H7 (cell line): ENCODE data around the gene VTI1A. TPM values are rescaled to one million over a fixed set of nuclear protein-coding genes. Genes with fewer than 3 reads are reported as not detected.

Experiments
- DNase-seq: peaks from one replicate; pipeline ENCODE4 v3.0.0; 2012
- H3K27me3 ChIP-seq: 2 replicates; pipeline ENCODE4 v1.6.0; 2011; ENCODE audit warnings: mild to moderate bottlenecking, low read length; ENCODE audit not compliant: control insufficient read depth, insufficient read depth
- H3K36me3 ChIP-seq: replicated peaks from 2 replicates; pipeline ENCODE4 v1.5.1; 2011; ENCODE audit warnings: low read length; ENCODE audit not compliant: control insufficient read depth, insufficient read depth
- H3K4me3 ChIP-seq: 2 replicates; pipeline ENCODE4 v1.5.1; 2011; ENCODE audit warnings: low read depth, mild to moderate bottlenecking, control low read depth, low read length, moderate library complexity; ENCODE audit not compliant: insufficient read depth
- total RNA-seq: library from RNA; depleted of rRNA; stranded (reverse); fragments of >200 nt; shearing (Covaris generic); gene quantifications from 2 replicates; pipeline ENCODE4 v1.2.3, GENCODE V29; 2014

Gene VTI1A
- total RNA-seq, 1 experiment from 2014 or later, result 13.9 TPM

- H3K4me3 ChIP-seq, result no peak overlapping the region
- no peak for DNase-seq
- no peaks in the 10 kb centered on the region; the same call in 1 of the 2 replicates for H3K36me3 ChIP-seq
- no peaks in the 10 kb centered on the region for H3K27me3 ChIP-seq
Observed at GRCh38 chr10:112761256-112761655, 314.2 kb downstream of the VTI1A start.

DNA sequence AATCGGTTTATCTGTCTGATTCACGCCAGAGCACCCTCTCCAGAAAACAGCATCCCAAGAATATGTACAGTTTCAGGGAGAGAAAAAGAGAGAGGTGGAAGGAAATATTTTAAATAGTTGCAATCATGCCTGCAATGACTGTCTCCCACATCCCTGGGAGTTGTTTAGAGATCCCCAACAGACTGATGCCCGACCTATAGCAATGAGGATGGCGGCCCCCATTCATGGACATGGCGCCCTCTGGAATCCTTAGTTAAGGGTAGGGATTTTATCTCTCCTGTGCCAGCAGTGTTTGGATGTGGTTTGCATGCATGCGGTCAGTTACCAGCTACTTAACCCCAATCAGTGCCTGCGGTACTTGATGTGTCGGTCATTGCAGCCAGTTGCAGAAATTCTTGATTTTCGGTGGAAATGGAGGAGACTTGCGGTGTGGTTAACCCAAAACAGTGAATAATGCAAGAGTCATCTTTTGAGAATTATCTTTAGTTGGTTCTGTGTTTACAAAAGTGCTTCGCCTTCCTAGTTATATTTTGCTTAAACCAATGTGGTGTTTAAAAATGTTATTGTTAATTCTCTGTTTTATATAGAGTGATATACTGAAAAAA is 317.0 kb downstream of the VTI1A start:
- no peak for DNase-seq
- Histone ChIP-seq H3K4me3 (no peak overlapping the region), H3K27me3 (no peaks in the 10 kb centered on the region), H3K36me3 (no peaks in the 10 kb centered on the region; the same call in 1 of the 2 replicates)

GRCh38 chr10:112765717-112766235 is 318.8 kb downstream of the VTI1A start:
- DNase-seq, result no peak
- H3K36me3 ChIP-seq, result no peaks in the 10 kb centered on the region
- H3K4me3 ChIP-seq, result no peak overlapping the region
- no peaks in the 10 kb centered on the region for H3K27me3 ChIP-seq

- Histone ChIP-seq H3K27me3 (no peaks in the 10 kb centered on the region), H3K36me3 (no peaks in the 10 kb centered on the region), H3K4me3 (no peak overlapping the region)
- no peak for DNase-seq
Observed at GRCh38 chr10:112766636-112767035, 319.6 kb downstream of the VTI1A start.

GRCh38 chr10:112767156-112767555 is 320.1 kb downstream of the VTI1A start:
- Histone ChIP-seq H3K36me3 (no peaks in the 10 kb centered on the region), H3K4me3 (no peak overlapping the region), H3K27me3 (no peaks in the 10 kb centered on the region)
- DNase-seq, result no peak

DNA sequence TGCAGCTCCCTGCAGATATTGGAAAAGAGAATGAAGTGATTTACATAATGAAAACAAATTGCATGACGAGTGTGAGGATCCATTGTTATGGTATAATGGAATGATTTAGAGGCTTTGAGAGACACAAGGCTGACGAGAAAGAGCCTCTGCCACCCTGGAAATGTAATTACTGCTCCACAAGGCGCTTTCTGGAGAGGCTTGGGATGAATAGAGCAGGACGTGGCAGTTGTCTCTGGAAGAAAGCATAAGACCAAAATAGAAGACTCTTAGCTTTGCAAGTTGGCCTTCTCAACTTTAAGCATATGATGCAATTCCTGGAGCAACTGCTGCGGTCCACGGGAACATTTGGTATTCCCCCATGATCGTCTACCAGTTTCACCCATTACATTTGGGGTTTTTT is 321.1 kb downstream of the VTI1A start:
- DNase-seq, result no peak
- no peaks in the 10 kb centered on the region for H3K27me3 ChIP-seq
- no peaks in the 10 kb centered on the region for H3K36me3 ChIP-seq
- no peak overlapping the region for H3K4me3 ChIP-seq

DNA sequence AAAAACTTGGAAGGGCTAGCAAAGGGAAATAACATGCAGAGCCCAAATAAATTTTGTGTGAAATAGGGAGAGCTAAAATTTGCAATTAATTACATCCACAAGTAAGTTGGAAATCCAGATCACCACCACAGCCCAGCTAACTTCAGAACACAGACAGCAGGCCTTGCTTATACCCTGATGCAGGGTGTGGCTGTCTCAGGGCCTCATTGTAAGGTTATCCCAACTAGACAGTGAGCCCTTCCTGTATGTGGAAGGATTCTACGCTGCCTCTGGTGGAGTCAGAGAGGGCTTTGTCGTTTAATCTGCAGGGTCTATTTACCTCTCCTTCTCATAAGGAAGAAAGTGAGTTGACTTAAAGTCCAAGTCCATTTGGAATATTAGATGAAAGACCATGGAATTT is 322.1 kb downstream of the VTI1A start:
- Histone ChIP-seq H3K36me3 (no peaks in the 10 kb centered on the region), H3K27me3 (no peaks in the 10 kb centered on the region), H3K4me3 (no peak overlapping the region)
- no peak for DNase-seq

GRCh38 chr10:112769611-112770370 is 322.8 kb downstream of the VTI1A start:
- Histone ChIP-seq H3K27me3 (no peaks in the 10 kb centered on the region), H3K36me3 (no peaks in the 10 kb centered on the region), H3K4me3 (no peak overlapping the region)
- no peak for DNase-seq

- H3K27me3 ChIP-seq, result no peaks in the 10 kb centered on the region
- DNase-seq, result no peak
Observed at GRCh38 chr10:112771733-112772132, 324.7 kb downstream of the VTI1A start.

GRCh38 chr10:112773783-112774182 is 326.8 kb downstream of the VTI1A start:
- no peaks in the 10 kb centered on the region for H3K27me3 ChIP-seq
- no peak overlapping the region for H3K4me3 ChIP-seq
- DNase-seq, result no peak
- H3K36me3 ChIP-seq, result no peaks in the 10 kb centered on the region

More at GRCh38 chr10:112771733-112772132, 324.7 kb downstream of the VTI1A start:
- H3K36me3 ChIP-seq, result no peaks in the 10 kb centered on the region
- H3K4me3 ChIP-seq, result no peak overlapping the region

DNA sequence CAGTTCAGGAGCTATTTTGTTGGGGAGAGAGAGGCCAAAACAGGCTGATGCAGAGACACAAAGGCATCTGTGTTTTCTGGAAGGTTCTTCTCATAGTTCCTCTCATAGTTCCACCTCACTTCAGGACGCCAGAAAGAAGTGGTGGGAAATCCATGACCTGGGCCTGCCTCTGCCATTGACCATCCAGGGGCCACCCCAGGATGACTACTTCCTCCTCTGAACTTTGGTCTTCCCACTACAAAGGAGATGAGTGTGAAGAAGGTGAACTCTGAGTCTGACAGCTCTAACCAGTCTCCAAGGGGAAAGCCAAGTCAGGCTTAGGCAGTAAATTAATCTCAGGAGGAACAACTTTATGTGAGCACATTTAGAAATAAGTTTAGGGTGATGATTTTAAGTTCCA is 327.2 kb downstream of the VTI1A start:
- no peak for DNase-seq
- Histone ChIP-seq H3K36me3 (no peaks in the 10 kb centered on the region), H3K27me3 (no peaks in the 10 kb centered on the region), H3K4me3 (no peak overlapping the region)

- Histone ChIP-seq H3K36me3 (no peaks in the 10 kb centered on the region), H3K4me3 (no peak overlapping the region), H3K27me3 (no peaks in the 10 kb centered on the region)
- no peak for DNase-seq
Observed at GRCh38 chr10:112774798-112775197, 327.8 kb downstream of the VTI1A start.

DNA sequence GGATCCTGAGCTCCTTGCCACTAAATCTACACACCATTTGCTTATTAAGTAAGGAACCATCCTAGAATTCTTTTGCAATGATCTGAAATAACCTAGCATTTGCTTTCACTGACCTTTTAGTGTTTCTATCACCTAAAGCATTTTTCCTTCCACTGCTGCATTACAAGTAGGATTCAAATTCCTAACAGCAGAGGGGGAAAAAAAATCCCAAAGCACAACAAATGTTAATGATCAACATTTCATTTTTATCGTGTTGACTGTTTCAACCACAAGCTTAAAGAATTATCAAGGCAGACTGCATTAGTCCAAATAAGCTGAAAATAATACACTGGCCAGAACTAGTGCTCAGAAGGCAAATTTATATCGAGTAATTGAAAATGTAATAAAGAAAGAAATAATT is 328.4 kb downstream of the VTI1A start:
- no peaks in the 10 kb centered on the region for H3K27me3 ChIP-seq
- H3K4me3 ChIP-seq, result no peak overlapping the region
- no peak for DNase-seq
- no peaks in the 10 kb centered on the region for H3K36me3 ChIP-seq

DNA sequence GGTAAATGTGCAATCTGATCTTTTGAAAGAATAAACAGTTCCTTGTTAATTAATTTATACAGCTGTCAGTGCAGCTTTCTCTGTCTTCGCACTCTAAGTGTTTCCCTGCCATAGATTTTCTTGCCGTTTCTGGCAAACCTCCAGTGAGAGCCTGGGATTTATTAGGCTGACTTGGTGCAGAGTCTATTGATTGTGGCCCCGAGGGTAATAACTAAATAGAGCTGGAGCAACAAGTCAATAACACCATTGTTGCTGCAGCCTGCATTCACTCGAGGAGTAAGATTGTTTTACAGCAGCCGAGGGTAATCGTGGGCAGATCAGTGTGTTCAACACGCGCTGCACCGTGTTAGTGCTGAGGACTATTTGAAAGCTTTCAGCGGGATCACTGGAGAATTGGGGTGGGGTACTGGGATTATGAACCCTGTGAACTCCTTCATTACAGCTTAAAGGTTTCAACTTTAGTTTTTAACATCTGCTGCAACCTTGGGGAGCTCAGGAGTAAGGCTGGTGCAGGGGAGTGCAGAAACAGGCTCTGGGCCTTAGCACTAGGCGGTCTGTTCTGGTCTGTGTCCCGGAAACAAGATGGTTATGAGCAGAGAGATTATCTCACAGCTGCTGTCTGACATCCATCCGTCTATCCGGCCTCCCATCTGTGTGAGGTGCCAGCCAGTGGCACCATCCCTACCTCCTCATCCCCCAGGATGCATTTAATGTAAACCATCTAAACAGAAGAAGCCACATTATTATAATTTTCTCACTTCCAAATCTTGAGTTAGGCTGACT is 329.1 kb downstream of the VTI1A start:
- no peak for DNase-seq
- H3K27me3 ChIP-seq, result no peaks in the 10 kb centered on the region
- H3K36me3 ChIP-seq, result no peaks in the 10 kb centered on the region
- H3K4me3 ChIP-seq, result no peak overlapping the region

DNA sequence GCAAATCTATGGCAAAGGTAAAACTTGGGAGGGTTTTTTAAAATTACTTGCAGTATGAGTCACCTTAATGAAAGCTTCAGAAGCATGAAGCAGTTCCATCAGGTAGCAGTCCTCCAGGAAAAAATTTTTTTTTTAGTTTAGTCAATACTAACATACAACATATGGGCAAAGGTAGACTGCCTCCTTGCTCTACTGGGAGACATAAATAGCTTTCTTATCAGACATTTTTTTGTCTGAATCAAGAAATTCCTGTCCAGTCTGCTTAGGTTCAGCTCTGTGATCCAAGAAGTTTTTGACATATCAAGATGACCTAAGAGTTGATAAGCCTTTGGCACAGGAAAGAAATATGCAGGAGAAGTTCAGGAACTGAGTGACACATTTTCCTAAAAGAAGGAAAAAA is 331.6 kb downstream of the VTI1A start:
- DNase-seq, result no peak
- Histone ChIP-seq H3K36me3 (no peaks in the 10 kb centered on the region), H3K27me3 (no peaks in the 10 kb centered on the region), H3K4me3 (no peak overlapping the region)
